ENCODE results near the gene TTLL11.

DNA sequence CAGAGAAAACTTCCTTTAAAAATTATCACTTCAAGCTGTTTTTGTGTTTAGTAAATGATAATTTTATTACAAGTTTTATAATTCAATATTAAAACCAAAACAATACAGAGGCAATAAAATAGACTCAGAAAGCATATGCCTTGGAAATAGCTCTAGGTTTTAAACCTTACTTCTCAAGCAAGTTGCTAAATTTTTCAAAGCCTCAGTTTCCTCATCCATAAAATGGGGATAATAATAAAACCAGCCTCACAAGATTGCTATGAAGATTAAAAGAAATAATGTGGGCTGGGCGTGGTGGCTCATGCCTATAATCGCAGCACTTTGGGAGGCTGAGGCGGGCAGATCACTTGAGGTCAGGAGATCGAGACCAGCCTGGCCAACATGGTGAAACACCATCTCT lies 62.8 kb downstream of the TTLL11 start:
- TF ChIP-seq, protein P1, sequence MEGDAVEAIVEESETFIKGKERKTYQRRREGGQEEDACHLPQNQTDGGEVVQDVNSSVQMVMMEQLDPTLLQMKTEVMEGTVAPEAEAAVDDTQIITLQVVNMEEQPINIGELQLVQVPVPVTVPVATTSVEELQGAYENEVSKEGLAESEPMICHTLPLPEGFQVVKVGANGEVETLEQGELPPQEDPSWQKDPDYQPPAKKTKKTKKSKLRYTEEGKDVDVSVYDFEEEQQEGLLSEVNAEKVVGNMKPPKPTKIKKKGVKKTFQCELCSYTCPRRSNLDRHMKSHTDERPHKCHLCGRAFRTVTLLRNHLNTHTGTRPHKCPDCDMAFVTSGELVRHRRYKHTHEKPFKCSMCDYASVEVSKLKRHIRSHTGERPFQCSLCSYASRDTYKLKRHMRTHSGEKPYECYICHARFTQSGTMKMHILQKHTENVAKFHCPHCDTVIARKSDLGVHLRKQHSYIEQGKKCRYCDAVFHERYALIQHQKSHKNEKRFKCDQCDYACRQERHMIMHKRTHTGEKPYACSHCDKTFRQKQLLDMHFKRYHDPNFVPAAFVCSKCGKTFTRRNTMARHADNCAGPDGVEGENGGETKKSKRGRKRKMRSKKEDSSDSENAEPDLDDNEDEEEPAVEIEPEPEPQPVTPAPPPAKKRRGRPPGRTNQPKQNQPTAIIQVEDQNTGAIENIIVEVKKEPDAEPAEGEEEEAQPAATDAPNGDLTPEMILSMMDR (IDR thresholded peaks at IDR 0.05; ENCODE audit: low read depth, low read length, missing input control) = no peak
- TF ChIP-seq, protein P2, sequence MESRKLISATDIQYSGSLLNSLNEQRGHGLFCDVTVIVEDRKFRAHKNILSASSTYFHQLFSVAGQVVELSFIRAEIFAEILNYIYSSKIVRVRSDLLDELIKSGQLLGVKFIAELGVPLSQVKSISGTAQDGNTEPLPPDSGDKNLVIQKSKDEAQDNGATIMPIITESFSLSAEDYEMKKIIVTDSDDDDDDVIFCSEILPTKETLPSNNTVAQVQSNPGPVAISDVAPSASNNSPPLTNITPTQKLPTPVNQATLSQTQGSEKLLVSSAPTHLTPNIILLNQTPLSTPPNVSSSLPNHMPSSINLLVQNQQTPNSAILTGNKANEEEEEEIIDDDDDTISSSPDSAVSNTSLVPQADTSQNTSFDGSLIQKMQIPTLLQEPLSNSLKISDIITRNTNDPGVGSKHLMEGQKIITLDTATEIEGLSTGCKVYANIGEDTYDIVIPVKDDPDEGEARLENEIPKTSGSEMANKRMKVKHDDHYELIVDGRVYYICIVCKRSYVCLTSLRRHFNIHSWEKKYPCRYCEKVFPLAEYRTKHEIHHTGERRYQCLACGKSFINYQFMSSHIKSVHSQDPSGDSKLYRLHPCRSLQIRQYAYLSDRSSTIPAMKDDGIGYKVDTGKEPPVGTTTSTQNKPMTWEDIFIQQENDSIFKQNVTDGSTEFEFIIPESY (IDR thresholded peaks at IDR 0.05) = no peak
- TF ChIP-seq, protein P3, sequence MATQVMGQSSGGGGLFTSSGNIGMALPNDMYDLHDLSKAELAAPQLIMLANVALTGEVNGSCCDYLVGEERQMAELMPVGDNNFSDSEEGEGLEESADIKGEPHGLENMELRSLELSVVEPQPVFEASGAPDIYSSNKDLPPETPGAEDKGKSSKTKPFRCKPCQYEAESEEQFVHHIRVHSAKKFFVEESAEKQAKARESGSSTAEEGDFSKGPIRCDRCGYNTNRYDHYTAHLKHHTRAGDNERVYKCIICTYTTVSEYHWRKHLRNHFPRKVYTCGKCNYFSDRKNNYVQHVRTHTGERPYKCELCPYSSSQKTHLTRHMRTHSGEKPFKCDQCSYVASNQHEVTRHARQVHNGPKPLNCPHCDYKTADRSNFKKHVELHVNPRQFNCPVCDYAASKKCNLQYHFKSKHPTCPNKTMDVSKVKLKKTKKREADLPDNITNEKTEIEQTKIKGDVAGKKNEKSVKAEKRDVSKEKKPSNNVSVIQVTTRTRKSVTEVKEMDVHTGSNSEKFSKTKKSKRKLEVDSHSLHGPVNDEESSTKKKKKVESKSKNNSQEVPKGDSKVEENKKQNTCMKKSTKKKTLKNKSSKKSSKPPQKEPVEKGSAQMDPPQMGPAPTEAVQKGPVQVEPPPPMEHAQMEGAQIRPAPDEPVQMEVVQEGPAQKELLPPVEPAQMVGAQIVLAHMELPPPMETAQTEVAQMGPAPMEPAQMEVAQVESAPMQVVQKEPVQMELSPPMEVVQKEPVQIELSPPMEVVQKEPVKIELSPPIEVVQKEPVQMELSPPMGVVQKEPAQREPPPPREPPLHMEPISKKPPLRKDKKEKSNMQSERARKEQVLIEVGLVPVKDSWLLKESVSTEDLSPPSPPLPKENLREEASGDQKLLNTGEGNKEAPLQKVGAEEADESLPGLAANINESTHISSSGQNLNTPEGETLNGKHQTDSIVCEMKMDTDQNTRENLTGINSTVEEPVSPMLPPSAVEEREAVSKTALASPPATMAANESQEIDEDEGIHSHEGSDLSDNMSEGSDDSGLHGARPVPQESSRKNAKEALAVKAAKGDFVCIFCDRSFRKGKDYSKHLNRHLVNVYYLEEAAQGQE (IDR thresholded peaks at IDR 0.05) = no peak
- no peak for TF ChIP-seq RAD21 (IDR thresholded peaks at IDR 0.05)
- no peak for TF ChIP-seq TAF1 (conservative IDR thresholded peaks at IDR 0.05)
- TF ChIP-seq, protein P4, sequence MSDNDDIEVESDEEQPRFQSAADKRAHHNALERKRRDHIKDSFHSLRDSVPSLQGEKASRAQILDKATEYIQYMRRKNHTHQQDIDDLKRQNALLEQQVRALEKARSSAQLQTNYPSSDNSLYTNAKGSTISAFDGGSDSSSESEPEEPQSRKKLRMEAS (IDR thresholded peaks at IDR 0.05) = no peak
- TF ChIP-seq SP1 (IDR thresholded peaks at IDR 0.05) = no peak
- no peak for TF ChIP-seq FOXA2 (IDR thresholded peaks at IDR 0.05)
